ENCODE data around the gene FAM20B.
"Not testable (repeated sequence)": the region's sequence is repeated elsewhere in the genome, so short reads cannot be mapped to it uniquely, and the experiment has no call there.

Gene FAM20B

GRCh38 chr1:179036844-179037465 is 11.3 kb downstream of the FAM20B start:
- Histone ChIP-seq H3K27me3 (ENCODE audit: control insufficient read depth, insufficient read depth, low read length) (no peaks in the 10 kb centered on the region), H3K4me1 (ENCODE audit: control insufficient read depth, insufficient read depth, low read length) (0 out of 2 replicates have a peak, but pooled peaks cover 3% of the 10 kb centered on the region), H3K4me3 (ENCODE audit: low read length) (no peak overlapping the region), H3K27ac (ENCODE audit: low read length) (no peak overlapping the region), H3K9me3 (ENCODE audit: control insufficient read depth, insufficient read depth, low read length) (no peaks in the 10 kb centered on the region), H3K36me3 (ENCODE audit: control insufficient read depth, insufficient read depth, low read length) (no peaks in the 10 kb centered on the region)
- no peak for DNase-seq (ENCODE audit: low read depth, low spot score)
- WGBS (ENCODE audit: insufficient coverage, insufficient read length): no CpG with 5 or more reads among the region's 2 CpGs

- no peak overlapping the region for H3K27ac ChIP-seq (ENCODE audit: low read length)
- H3K4me1 ChIP-seq (ENCODE audit: control insufficient read depth, insufficient read depth, low read length): peaks cover 3% of the 10 kb centered on the region; the same call in 1 of the 2 replicates
- H3K36me3 ChIP-seq (ENCODE audit: control insufficient read depth, insufficient read depth, low read length): no peaks in the 10 kb centered on the region
Measured at GRCh38 chr1:179038528-179039281, 13.0 kb downstream of the FAM20B start.

GRCh38 chr1:179039502-179040174 is 13.9 kb downstream of the FAM20B start:
- not testable (repeated sequence) for H3K27ac ChIP-seq (ENCODE audit: low read length); H3K36me3 ChIP-seq (ENCODE audit: control insufficient read depth, insufficient read depth, low read length); H3K27me3 ChIP-seq (ENCODE audit: control insufficient read depth, insufficient read depth, low read length); H3K9me3 ChIP-seq (ENCODE audit: control insufficient read depth, insufficient read depth, low read length); H3K4me1 ChIP-seq (ENCODE audit: control insufficient read depth, insufficient read depth, low read length); H3K4me3 ChIP-seq (ENCODE audit: low read length); DNase-seq (ENCODE audit: low read depth, low spot score)
- no CpG with 5 or more reads among the region's 9 CpGs for WGBS (ENCODE audit: insufficient coverage, insufficient read length)

More at GRCh38 chr1:179038528-179039281, 13.0 kb downstream of the FAM20B start:
- Histone ChIP-seq H3K27me3 (ENCODE audit: control insufficient read depth, insufficient read depth, low read length) (no peaks in the 10 kb centered on the region), H3K4me3 (ENCODE audit: low read length) (no peak overlapping the region), H3K9me3 (ENCODE audit: control insufficient read depth, insufficient read depth, low read length) (no peaks in the 10 kb centered on the region)
- no CpG with 5 or more reads among the region's 1 CpG for WGBS (ENCODE audit: insufficient coverage, insufficient read length)
- no peak for DNase-seq (ENCODE audit: low read depth, low spot score)

- not testable (repeated sequence) for H3K27ac ChIP-seq (ENCODE audit: low read length); H3K4me3 ChIP-seq (ENCODE audit: low read length); H3K4me1 ChIP-seq (ENCODE audit: control insufficient read depth, insufficient read depth, low read length); H3K36me3 ChIP-seq (ENCODE audit: control insufficient read depth, insufficient read depth, low read length); H3K27me3 ChIP-seq (ENCODE audit: control insufficient read depth, insufficient read depth, low read length); H3K9me3 ChIP-seq (ENCODE audit: control insufficient read depth, insufficient read depth, low read length); DNase-seq (ENCODE audit: low read depth, low spot score)
- no CpG with 5 or more reads among the region's 27 CpGs for WGBS (ENCODE audit: insufficient coverage, insufficient read length)
Measured at GRCh38 chr1:179040175-179040551, 14.5 kb downstream of the FAM20B start.

- no CpG with 5 or more reads among the region's 8 CpGs for WGBS (ENCODE audit: insufficient coverage, insufficient read length)
Measured at GRCh38 chr1:179042087-179042486, 16.4 kb downstream of the FAM20B start.

GRCh38 chr1:179042700-179043099 is 17.0 kb downstream of the FAM20B start:
- no peaks in the 10 kb centered on the region for H3K36me3 ChIP-seq (ENCODE audit: control insufficient read depth, insufficient read depth, low read length)
- no peaks in the 10 kb centered on the region for H3K9me3 ChIP-seq (ENCODE audit: control insufficient read depth, insufficient read depth, low read length)
- no peak for DNase-seq (ENCODE audit: low read depth, low spot score)
- no peak overlapping the region for H3K27ac ChIP-seq (ENCODE audit: low read length)
- no peak overlapping the region for H3K4me3 ChIP-seq (ENCODE audit: low read length)
- no peaks in the 10 kb centered on the region; the same call in 1 of the 2 replicates for H3K4me1 ChIP-seq (ENCODE audit: control insufficient read depth, insufficient read depth, low read length)
- no peaks in the 10 kb centered on the region for H3K27me3 ChIP-seq (ENCODE audit: control insufficient read depth, insufficient read depth, low read length)
- no CpG with 5 or more reads among the region's 5 CpGs for WGBS (ENCODE audit: insufficient coverage, insufficient read length)

More at GRCh38 chr1:179042087-179042486, 16.4 kb downstream of the FAM20B start:
- no peaks in the 10 kb centered on the region for H3K36me3 ChIP-seq (ENCODE audit: control insufficient read depth, insufficient read depth, low read length)
- DNase-seq (ENCODE audit: low read depth, low spot score): no peak
- H3K9me3 ChIP-seq (ENCODE audit: control insufficient read depth, insufficient read depth, low read length): no peaks in the 10 kb centered on the region
- no peak overlapping the region for H3K27ac ChIP-seq (ENCODE audit: low read length)
- H3K27me3 ChIP-seq (ENCODE audit: control insufficient read depth, insufficient read depth, low read length): no peaks in the 10 kb centered on the region
- H3K4me1 ChIP-seq (ENCODE audit: control insufficient read depth, insufficient read depth, low read length): no peaks in the 10 kb centered on the region; the same call in 1 of the 2 replicates
- no peak overlapping the region for H3K4me3 ChIP-seq (ENCODE audit: low read length)

GRCh38 chr1:179043266-179043665 is 17.6 kb downstream of the FAM20B start:
- no peak overlapping the region for H3K4me3 ChIP-seq (ENCODE audit: low read length)
- no peaks in the 10 kb centered on the region for H3K36me3 ChIP-seq (ENCODE audit: control insufficient read depth, insufficient read depth, low read length)
- no peaks in the 10 kb centered on the region for H3K27me3 ChIP-seq (ENCODE audit: control insufficient read depth, insufficient read depth, low read length)
- no CpG with 5 or more reads among the region's 4 CpGs for WGBS (ENCODE audit: insufficient coverage, insufficient read length)
- H3K4me1 ChIP-seq (ENCODE audit: control insufficient read depth, insufficient read depth, low read length): no peaks in the 10 kb centered on the region; the same call in 1 of the 2 replicates
- no peak overlapping the region for H3K27ac ChIP-seq (ENCODE audit: low read length)
- H3K9me3 ChIP-seq (ENCODE audit: control insufficient read depth, insufficient read depth, low read length): no peaks in the 10 kb centered on the region
- DNase-seq (ENCODE audit: low read depth, low spot score): no peak

- WGBS (ENCODE audit: insufficient coverage, insufficient read length): no CpG with 5 or more reads among the region's 5 CpGs
- Histone ChIP-seq H3K4me1 (ENCODE audit: control insufficient read depth, insufficient read depth, low read length) (no peaks in the 10 kb centered on the region; the same call in 1 of the 2 replicates), H3K9me3 (ENCODE audit: control insufficient read depth, insufficient read depth, low read length) (no peaks in the 10 kb centered on the region), H3K27ac (ENCODE audit: low read length) (no peak overlapping the region), H3K27me3 (ENCODE audit: control insufficient read depth, insufficient read depth, low read length) (no peaks in the 10 kb centered on the region), H3K4me3 (ENCODE audit: low read length) (no peak overlapping the region), H3K36me3 (ENCODE audit: control insufficient read depth, insufficient read depth, low read length) (no peaks in the 10 kb centered on the region)
- no peak for DNase-seq (ENCODE audit: low read depth, low spot score)
Measured at GRCh38 chr1:179043907-179044306, 18.2 kb downstream of the FAM20B start.

GRCh38 chr1:179046808-179047635 is 21.3 kb downstream of the FAM20B start:
- Histone ChIP-seq H3K36me3 (ENCODE audit: control insufficient read depth, insufficient read depth, low read length) (no peaks in the 10 kb centered on the region), H3K4me1 (ENCODE audit: control insufficient read depth, insufficient read depth, low read length) (no peaks in the 10 kb centered on the region; the same call in 1 of the 2 replicates), H3K9me3 (ENCODE audit: control insufficient read depth, insufficient read depth, low read length) (no peaks in the 10 kb centered on the region), H3K27me3 (ENCODE audit: control insufficient read depth, insufficient read depth, low read length) (no peaks in the 10 kb centered on the region), H3K4me3 (ENCODE audit: low read length) (no peak overlapping the region), H3K27ac (ENCODE audit: low read length) (no peak overlapping the region)
- DNase-seq (ENCODE audit: low read depth, low spot score): no peak
- no CpG with 5 or more reads among the region's 14 CpGs for WGBS (ENCODE audit: insufficient coverage, insufficient read length)

- DNase-seq (ENCODE audit: low read depth, low spot score): no peak
- H3K4me3 ChIP-seq (ENCODE audit: low read length): no peak overlapping the region
- no peaks in the 10 kb centered on the region for H3K27me3 ChIP-seq (ENCODE audit: control insufficient read depth, insufficient read depth, low read length)
- H3K36me3 ChIP-seq (ENCODE audit: control insufficient read depth, insufficient read depth, low read length): no peaks in the 10 kb centered on the region
- H3K27ac ChIP-seq (ENCODE audit: low read length): no peak overlapping the region
- no peaks in the 10 kb centered on the region for H3K9me3 ChIP-seq (ENCODE audit: control insufficient read depth, insufficient read depth, low read length)
- no peaks in the 10 kb centered on the region; the same call in 1 of the 2 replicates for H3K4me1 ChIP-seq (ENCODE audit: control insufficient read depth, insufficient read depth, low read length)
Measured at GRCh38 chr1:179047636-179047997, 21.9 kb downstream of the FAM20B start.
